Ovary (tissue), 3 donors: ENCODE results near the gene COL26A1.
"Not testable (repeated sequence)": the region's sequence is repeated elsewhere in the genome, so short reads cannot be mapped to it uniquely, and the experiment has no call there.

ENCODE experiments used
- CTCF ChIP-seq, 3 donors: fragments of 450-650 bp in 2 of 3; fragments of 200-600 bp in 1 of 3; IDR thresholded peaks; one replicate each; pipeline versions ENCODE4 v1.5.1 to v1.8.0; 2016 to 2022; ENCODE audit warnings: antibody characterized with exemption in 3 of 3, mild to moderate bottlenecking in 1 of 3
- POLR2A ChIP-seq: fragments of 450-650 bp; IDR thresholded peaks from one replicate; pipeline ENCODE4 v1.6.1; 2017; ENCODE audit warnings: antibody characterized with exemption, mild to moderate bottlenecking, moderate library complexity
- donor health status: DM: no; HTN: no; CAD: no.

GRCh38 chr7:101561293-101561692, 198.6 kb downstream of the COL26A1 start:
- TF ChIP-seq POLR2A; CTCF (IDR thresholded peaks at IDR 0.05): not testable (repeated sequence)
